HL-60 (cell line): ENCODE results near the gene GNAL.

Experiments
- CTCF ChIP-seq: IDR thresholded peaks from one replicate; pipeline ENCODE4 v1.5.1; 2011; ENCODE audit warnings: low read length, control low read depth, inconsistent platforms; ENCODE audit not compliant: insufficient read depth
- GABPA ChIP-seq: IDR thresholded peaks from 2 replicates; pipeline ENCODE4 v1.6.1; 2012; ENCODE audit warnings: low read depth
- POLR2AphosphoS5 ChIP-seq: IDR thresholded peaks from 2 replicates; pipeline ENCODE4 v1.6.1; 2012; ENCODE audit warnings: low read depth
- REST ChIP-seq: IDR thresholded peaks from 2 replicates; pipeline ENCODE4 v1.6.1; 2012; ENCODE audit warnings: low read depth; ENCODE audit not compliant: insufficient replicate concordance
- SPI1 ChIP-seq: IDR thresholded peaks from 2 replicates; pipeline ENCODE4 v1.6.1; 2012; ENCODE audit warnings: low read depth, mild to moderate bottlenecking, borderline replicate concordance

- no peak for TF ChIP-seq CTCF
- TF ChIP-seq POLR2AphosphoS5: no peak
- no peak for TF ChIP-seq REST
- no peak for TF ChIP-seq GABPA
- TF ChIP-seq SPI1: no peak
Measured at GRCh38 chr18:11810379-11810778, 121.3 kb downstream of the GNAL start.
